ENCODE data around the gene AQR. TPM values are rescaled to one million over a fixed set of nuclear protein-coding genes. Genes with fewer than 3 reads are reported as not detected.

Gene AQR
- total RNA-seq, 1 experiment from 2014 or later: 54.4 TPM

DNA sequence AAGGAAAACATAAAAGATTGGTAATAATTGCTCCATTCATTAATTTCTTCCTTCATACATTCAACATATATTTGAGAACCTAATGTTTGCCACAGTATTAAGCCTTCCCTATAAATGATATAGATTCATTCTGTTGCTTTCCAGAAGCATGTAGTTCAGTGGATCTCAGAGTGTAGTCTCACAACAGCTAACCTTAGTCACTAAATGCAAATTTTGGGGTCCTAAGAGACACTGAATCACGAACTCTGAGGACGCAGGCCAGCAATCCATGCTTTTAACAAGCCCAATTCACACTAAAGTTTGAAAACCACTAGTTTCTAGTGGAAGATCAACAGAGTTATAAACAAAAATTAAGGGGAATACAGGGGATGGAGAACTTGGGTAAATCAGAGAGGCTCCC, 7.2 kb upstream of the AQR start:
- no peak overlapping the region for H2BK5ac ChIP-seq (ENCODE audit: insufficient read length, low read length)
- no peak overlapping the region for H3K23ac ChIP-seq (ENCODE audit: insufficient read length, low read depth, low read length)
- no CpG with 5 or more reads among the region's 2 CpGs for WGBS (ENCODE audit: extremely low coverage, insufficient read length, low lambda C conversion rate)
- no peaks in the 10 kb centered on the region for H3K79me2 ChIP-seq (ENCODE audit: insufficient read depth, low read length)
- H3K4me1 ChIP-seq (ENCODE audit: insufficient read depth, low read length): no peaks in the 10 kb centered on the region
- H2BK120ac ChIP-seq (ENCODE audit: low read depth, low read length, poor library complexity, severe bottlenecking): no peak overlapping the region
- H3K27ac ChIP-seq (ENCODE audit: insufficient read length, low read depth, low read length): no peak overlapping the region
- H3K9me3 ChIP-seq (ENCODE audit: control insufficient read depth, low read depth, low read length): no peaks in the 10 kb centered on the region
- H2BK15ac ChIP-seq (ENCODE audit: low read depth, low read length): no peak overlapping the region
- H3K14ac ChIP-seq (ENCODE audit: insufficient read depth, low read length): no peak overlapping the region
- H3K27ac Mint-ChIP-seq: no peak overlapping the region
- H4K5ac ChIP-seq (ENCODE audit: insufficient read length, low read depth, low read length): no peak overlapping the region
- peaks cover 19 to 28% of the 10 kb centered on the region in 2 experiments for H3K4me1 Mint-ChIP-seq
- no peak overlapping the region for H3T11ph ChIP-seq (ENCODE audit: low read length)
- no peak overlapping the region for H3K56ac ChIP-seq (ENCODE audit: insufficient read length, low read depth, low read length)
- no peaks in the 10 kb centered on the region for H3K23me2 ChIP-seq (ENCODE audit: insufficient read length, low read depth, low read length, poor library complexity, severe bottlenecking)
- H4K91ac ChIP-seq (ENCODE audit: insufficient read length, low read depth, low read length): no peak overlapping the region
- H3K4me2 ChIP-seq (ENCODE audit: insufficient read depth, insufficient read length, low read length): no peak overlapping the region
- H2BK12ac ChIP-seq (ENCODE audit: insufficient read length, low read depth, low read length): no peak overlapping the region
- H3K18ac ChIP-seq (ENCODE audit: insufficient read length, low read depth, low read length): no peak overlapping the region
- no peak overlapping the region for H2AK5ac ChIP-seq (ENCODE audit: insufficient read length, low read length)
- H2AFZ ChIP-seq (ENCODE audit: low read length): no peak overlapping the region
- no peak overlapping the region for H4K8ac ChIP-seq (replicated peaks; ENCODE audit: insufficient read length, low read depth, low read length)
- no peaks in the 10 kb centered on the region for H3K9me3 Mint-ChIP-seq
- H3K27me3 ChIP-seq (ENCODE audit: insufficient read depth, low read length): no peaks in the 10 kb centered on the region
- H4K20me1 ChIP-seq (ENCODE audit: control insufficient read depth, insufficient read depth, insufficient read length): no peaks in the 10 kb centered on the region
- H2BK20ac ChIP-seq (ENCODE audit: low read depth, low read length, poor library complexity, severe bottlenecking): no peak overlapping the region
- H3K27me3 Mint-ChIP-seq (ENCODE audit: low read depth): no peaks in the 10 kb centered on the region
- no peaks in the 10 kb centered on the region for H3K79me1 ChIP-seq (ENCODE audit: insufficient read depth, low read depth, low read length, poor library complexity, severe bottlenecking)
- peaks cover 4 to 24% (median 17%) of the 10 kb centered on the region in 3 experiments; a peak in 6 of 7 replicates for H3K36me3 Mint-ChIP-seq (ENCODE audit: insufficient read depth in 1 of 3, low read depth in 3 of 3)
- DNase-seq: no peak
- no peak overlapping the region for H3K4ac ChIP-seq (ENCODE audit: low read depth, low read length)
- H3K4me3 Mint-ChIP-seq: no peak overlapping the region
- no peak overlapping the region for H3K9ac ChIP-seq (ENCODE audit: extremely low read depth, insufficient read length, low read length)
- TF ChIP-seq, protein P1, sequence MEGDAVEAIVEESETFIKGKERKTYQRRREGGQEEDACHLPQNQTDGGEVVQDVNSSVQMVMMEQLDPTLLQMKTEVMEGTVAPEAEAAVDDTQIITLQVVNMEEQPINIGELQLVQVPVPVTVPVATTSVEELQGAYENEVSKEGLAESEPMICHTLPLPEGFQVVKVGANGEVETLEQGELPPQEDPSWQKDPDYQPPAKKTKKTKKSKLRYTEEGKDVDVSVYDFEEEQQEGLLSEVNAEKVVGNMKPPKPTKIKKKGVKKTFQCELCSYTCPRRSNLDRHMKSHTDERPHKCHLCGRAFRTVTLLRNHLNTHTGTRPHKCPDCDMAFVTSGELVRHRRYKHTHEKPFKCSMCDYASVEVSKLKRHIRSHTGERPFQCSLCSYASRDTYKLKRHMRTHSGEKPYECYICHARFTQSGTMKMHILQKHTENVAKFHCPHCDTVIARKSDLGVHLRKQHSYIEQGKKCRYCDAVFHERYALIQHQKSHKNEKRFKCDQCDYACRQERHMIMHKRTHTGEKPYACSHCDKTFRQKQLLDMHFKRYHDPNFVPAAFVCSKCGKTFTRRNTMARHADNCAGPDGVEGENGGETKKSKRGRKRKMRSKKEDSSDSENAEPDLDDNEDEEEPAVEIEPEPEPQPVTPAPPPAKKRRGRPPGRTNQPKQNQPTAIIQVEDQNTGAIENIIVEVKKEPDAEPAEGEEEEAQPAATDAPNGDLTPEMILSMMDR (conservative IDR thresholded peaks at IDR 0.05): no peak
